ENCODE data around the gene TH. TPM values are rescaled to one million over a fixed set of nuclear protein-coding genes. Genes with fewer than 3 reads are reported as not detected.
A peak's percentile ranks its signal among the peaks of the same experiment; 100 is the strongest.

The TH gene
- total and polyA plus RNA-seq, 2 of the 8 experiments (the other 6 are each of a cell fraction or from before 2014, with no cell fraction given): 0.09 TPM; not detected in 1

GRCh38 chr11:2209900-2210321 lies 38.3 kb upstream of the TH start:
- no peak overlapping the region for H3K56ac ChIP-seq (replicated peaks; ENCODE audit: insufficient read length, low read depth, low read length)
- POLR2A ChIA-PET (ENCODE audit: partially characterized antibody): interaction anchor here (1.8 kb wide), 1 partner anchor 9 kb away, joined by 4 read pairs; no protein-coding TSS in a partner anchor
- H3K23ac ChIP-seq (ENCODE audit: insufficient read length): no peak overlapping the region
- H4K91ac ChIP-seq (replicated peaks; ENCODE audit: insufficient read length, low read length): no peak overlapping the region
- no peak for TF ChIP-seq HDAC2 (IDR thresholded peaks at IDR 0.05; ENCODE audit: borderline replicate concordance in 1 of 2, low read depth in 2 of 2, low read length in 2 of 2)
- TF ChIP-seq SP1 (IDR thresholded peaks at IDR 0.05; ENCODE audit: low read depth, low read length): no peak
- no peak for TF ChIP-seq CBX8 (IDR thresholded peaks at IDR 0.05; ENCODE audit: borderline replicate concordance, low read depth, low read length)
- no peak for TF ChIP-seq POU5F1 (IDR thresholded peaks at IDR 0.05; ENCODE audit: low read depth, low read length)
- TF ChIP-seq CHD1 (IDR thresholded peaks at IDR 0.05; ENCODE audit: low read depth, low read length): no peak
- no peak for TF ChIP-seq SIN3A (conservative IDR thresholded peaks at IDR 0.05 in 1 of 2, IDR thresholded peaks at IDR 0.05 in 1 of 2; ENCODE audit: low read depth in 1 of 2, low read length in 2 of 2)
- no peak for TF ChIP-seq MAX (IDR thresholded peaks at IDR 0.05)
- no peak for TF ChIP-seq EGR1 (IDR thresholded peaks at IDR 0.05; ENCODE audit: borderline replicate concordance, low read depth, low read length)
- H2BK12ac ChIP-seq (ENCODE audit: low read depth, low read length): no peak overlapping the region
- H3K4ac ChIP-seq (replicated peaks; ENCODE audit: insufficient read length, low read depth, low read length): no peak overlapping the region
- H2AK5ac ChIP-seq (ENCODE audit: low read depth, low read length): no peak overlapping the region
- no peaks in the 10 kb centered on the region; the same call in 1 of the 2 replicates for H3K23me2 ChIP-seq (ENCODE audit: low read depth, low read length)
- no peak overlapping the region for H3K4me3 ChIP-seq (ENCODE audit: extremely low read depth in 1 of 4, insufficient read depth in 2 of 4, low read depth in 3 of 4, low read length in 4 of 4)
- H3K4me1 ChIP-seq (replicated peaks in 1 of 4; ENCODE audit: control insufficient read depth in 3 of 4, insufficient read depth in 4 of 4, low read length in 3 of 4): peaks cover 5 to 12% (median 12%) of the 10 kb centered on the region in 4 experiments
- H3K27ac ChIP-seq (ENCODE audit: low read depth, low read length): no peak overlapping the region
- no peaks in the 10 kb centered on the region for H3K79me2 ChIP-seq (ENCODE audit: control insufficient read depth in 1 of 2, insufficient read depth in 2 of 2, low read length in 2 of 2)
- peak in 1 of 2 experiments; percentile 35 for DNase-seq (ENCODE audit: low read depth in 1 of 2, low spot score in 2 of 2)
- H2BK20ac ChIP-seq (ENCODE audit: low read length): no peak overlapping the region
- no peak overlapping the region for H2BK15ac ChIP-seq (ENCODE audit: low read length)
- no peak overlapping the region for H2AFZ ChIP-seq (ENCODE audit: low read length)
- H3K4me2 ChIP-seq (ENCODE audit: insufficient read depth in 1 of 2, low read depth in 2 of 2, low read length in 2 of 2): no peak overlapping the region
- peaks cover 0 to 2% of the 10 kb centered on the region in 2 experiments for H4K20me1 ChIP-seq (replicated peaks in 1 of 2; ENCODE audit: control insufficient read depth in 1 of 2, insufficient read depth in 2 of 2, low read length in 2 of 2)
- H2BK5ac ChIP-seq (ENCODE audit: low read depth, low read length): 0 out of 2 replicates have a peak overlapping the region, but pooled peaks have one; percentile 9
- H3K9ac ChIP-seq (replicated peaks in 1 of 4; ENCODE audit: extremely low read depth in 1 of 4, low read depth in 3 of 4, low read length in 3 of 4): no peak overlapping the region
- no peaks in the 10 kb centered on the region; the same call in 1 of the 2 replicates for H3K79me1 ChIP-seq (ENCODE audit: low read depth, low read length)
- no peak overlapping the region; the same call in 1 of the 2 replicates for H4K8ac ChIP-seq (ENCODE audit: extremely low read depth, insufficient read depth, low read length)
- no peak overlapping the region for H4K5ac ChIP-seq (ENCODE audit: insufficient read length, low read depth, low read length)
- no peak overlapping the region for H2BK120ac ChIP-seq (replicated peaks; ENCODE audit: low read depth, low read length)
- no peaks in the 10 kb centered on the region for H3K9me3 ChIP-seq (ENCODE audit: insufficient read depth in 2 of 2, low read depth in 1 of 2, low read length in 1 of 2)
- CTCF ChIA-PET (ENCODE audit: partially characterized antibody): interaction anchor here (1.8 to 4.0 kb wide), 4 partner anchors 12 to 89 kb away, joined by 6 to 30 read pairs (median 9); no protein-coding TSS in a partner anchor
- no peaks in the 10 kb centered on the region for H3K36me3 ChIP-seq (ENCODE audit: control insufficient read depth in 2 of 4, insufficient read depth in 4 of 4, low read length in 3 of 4)
- peaks cover 0 to 17% (median 4%) of the 10 kb centered on the region in 4 experiments; a peak in 4 of 7 replicates for H3K27me3 ChIP-seq (replicated peaks in 1 of 4; ENCODE audit: control insufficient read depth in 3 of 4, extremely low read depth in 1 of 4, insufficient read depth in 3 of 4, low read length in 3 of 4)
- H3K14ac ChIP-seq (ENCODE audit: insufficient read length): no peak overlapping the region
- 81% methylated on average over 12 of the region's 12 CpGs; no CpG with 5 or more reads in 1 of the 2 experiments for WGBS, 2 experiments (ENCODE audit: extremely low coverage in 1 of 2, insufficient coverage in 1 of 2, insufficient read length in 1 of 2, insufficient replicate concordance in 2 of 2, low coverage in 1 of 2, low lambda C conversion rate in 2 of 2, missing lambda C conversion rate in 1 of 2)
- no peak overlapping the region; the same call in 1 of the 2 replicates for H3K18ac ChIP-seq (ENCODE audit: extremely low read depth, low read length)
- FAIRE-seq: no peak
